ENCODE measurements around the gene NOL8.

- TF ChIP-seq CTCF (conservative IDR thresholded peaks at IDR 0.05) (no peak), EZH2 (IDR thresholded peaks at IDR 0.05; ENCODE audit: low read depth) (no peak)
These were observed 60.0 kb downstream of the NOL8 start for GRCh38 chr9:92265154-92265553.

All from PC-9 (cell line).